Panc1 (cell line): ENCODE results near the gene NUDT2. TPM values are rescaled to one million over a fixed set of nuclear protein-coding genes. Genes with fewer than 3 reads are reported as not detected.

ENCODE experiments used
- ATAC-seq: fragments of 200-7000 bp; cut with Tn5 transposase; 2 replicates; pipeline ENCODE4 v1.9.1; 2020; ENCODE audit warnings: mild to moderate bottlenecking, moderate library complexity
- BruUV-seq: library from RNA; stranded (reverse); fragments of 400-500 nt; replicated peaks from 2 replicates; lab custom pipeline; 2021; lab: Mats Ljungman, UMichigan
- CTCF ChIA-PET: fragments of 300-600 bp; sonication (Branson Sonifier 250); formaldehyde crosslinking; loops from one replicate; lab custom pipeline; 2022; ENCODE audit warnings: antibody characterized with exemption; lab: Charles Lee
- POLR2A ChIA-PET: fragments of 300-600 bp; sonication (Branson Sonifier 250); formaldehyde crosslinking; loops from one replicate; lab custom pipeline; 2022; ENCODE audit warnings: antibody characterized with exemption; lab: Charles Lee
- DNase-seq: peaks from one replicate; pipeline ENCODE4 v3.0.0-alpha.2; 2010; ENCODE audit warnings: low read depth, low spot score
- H3K27ac ChIP-seq: 2 replicates; pipeline ENCODE4 v1.5.1; 2011; ENCODE audit warnings: mild to moderate bottlenecking, low read length, inconsistent platforms
- H3K27me3 ChIP-seq: fragments of 200-500 bp; sonication (Bioruptor generic); 2 replicates; pipeline ENCODE4 v1.6.0; 2014; ENCODE audit warnings: low read length, inconsistent platforms; ENCODE audit not compliant: control insufficient read depth, insufficient read depth
- H3K36me3 ChIP-seq: fragments of 200-500 bp; sonication (Bioruptor generic); 2 replicates; pipeline ENCODE4 v1.5.1; 2014; ENCODE audit warnings: inconsistent platforms, mild to moderate bottlenecking, low read length, moderate library complexity; ENCODE audit not compliant: control insufficient read depth, insufficient read depth
- H3K4me1 ChIP-seq: 2 replicates; pipeline ENCODE4 v1.5.1; 2011; ENCODE audit warnings: inconsistent platforms, mild to moderate bottlenecking, low read length, moderate library complexity; ENCODE audit not compliant: control insufficient read depth, insufficient read depth
- H3K4me3 ChIP-seq, 2 experiments: 2 replicates each; pipeline ENCODE4 v1.5.1; 2011 to 2012; ENCODE audit warnings: low read depth in 2 of 2, low read length in 2 of 2, mild to moderate bottlenecking in 2 of 2, inconsistent platforms in 1 of 2, moderate library complexity in 1 of 2
- H3K9me3 ChIP-seq: fragments of 200-500 bp; sonication (Bioruptor generic); 2 replicates; pipeline ENCODE4 v1.5.1; 2014; ENCODE audit warnings: low read depth, mild to moderate bottlenecking, inconsistent platforms, low read length, moderate library complexity; ENCODE audit not compliant: control insufficient read depth, insufficient read depth
- CTCF ChIP-seq: fragments of 450-650 bp; IDR thresholded peaks from 2 replicates; pipeline ENCODE4 v1.5.1; 2017; ENCODE audit warnings: mild to moderate bottlenecking
- POLR2AphosphoS5 ChIP-seq: IDR thresholded peaks from 2 replicates; pipeline ENCODE4 v1.6.1; 2012; ENCODE audit warnings: mild to moderate bottlenecking, low read depth, low read length, moderate library complexity
- SIN3A ChIP-seq: IDR thresholded peaks from 2 replicates; pipeline ENCODE4 v1.6.1; 2012; ENCODE audit warnings: low read depth, mild to moderate bottlenecking, low read length, moderate library complexity, borderline replicate concordance; ENCODE audit not compliant: insufficient read depth
- TCF7L2 ChIP-seq: IDR thresholded peaks from 2 replicates; pipeline ENCODE4 v1.6.1; 2011; ENCODE audit warnings: mild to moderate bottlenecking, low read depth, low read length, inconsistent platforms
- in situ Hi-C: cut with HindIII; loops from 2 replicates; pipeline ENCODE4 v1.10.0; 2016; ENCODE audit warnings: low sequenced_read_pairs, low pct_unique_long_range_greater_than_20kb
- intact Hi-C: fragments of 100-400 bp; cut with micrococcal nuclease; formaldehyde crosslinking; loops from one replicate; pipeline ENCODE4 v1.10.0; 2022; ENCODE audit not compliant: unreplicated experiment
- total RNA-seq: library from RNA; stranded (reverse); gene quantifications from one replicate; pipeline ENCODE4 v1.2.1, GENCODE V29; 2021; ENCODE audit not compliant: unreplicated experiment
- TF ChIP-seq, protein P1 (sequence below), 2 experiments: IDR thresholded peaks; 2 replicates each; pipeline ENCODE4 v1.6.1; 2011 to 2012; ENCODE audit warnings: low read depth in 2 of 2, control low read depth in 1 of 2, low read length in 1 of 2, mild to moderate bottlenecking in 1 of 2, moderate library complexity in 1 of 2; ENCODE audit not compliant: insufficient read depth in 1 of 2

The NUDT2 gene
- total RNA-seq, 1 experiment from 2014 or later, result 36.2 TPM

GRCh38 chr9:34317436-34317835 is 11.9 kb upstream of the NUDT2 start:
- H3K4me1 ChIP-seq, result no peaks in the 10 kb centered on the region
- POLR2A ChIA-PET, result interaction anchor here (0.6 kb wide), 1 partner anchor 477 kb away, joined by 5 read pairs; no protein-coding TSS in a partner anchor
- H3K9me3 ChIP-seq, result no peaks in the 10 kb centered on the region
- ATAC-seq, result no peak
- no peaks in the 10 kb centered on the region for H3K27me3 ChIP-seq
- no peak overlapping the region for H3K27ac ChIP-seq
- in situ Hi-C loops (no loop called here), intact Hi-C loops (no loop called here)
- no peaks in the 10 kb centered on the region for H3K36me3 ChIP-seq
- no TSS peak for BruUV-seq
- TF ChIP-seq, protein P1, sequence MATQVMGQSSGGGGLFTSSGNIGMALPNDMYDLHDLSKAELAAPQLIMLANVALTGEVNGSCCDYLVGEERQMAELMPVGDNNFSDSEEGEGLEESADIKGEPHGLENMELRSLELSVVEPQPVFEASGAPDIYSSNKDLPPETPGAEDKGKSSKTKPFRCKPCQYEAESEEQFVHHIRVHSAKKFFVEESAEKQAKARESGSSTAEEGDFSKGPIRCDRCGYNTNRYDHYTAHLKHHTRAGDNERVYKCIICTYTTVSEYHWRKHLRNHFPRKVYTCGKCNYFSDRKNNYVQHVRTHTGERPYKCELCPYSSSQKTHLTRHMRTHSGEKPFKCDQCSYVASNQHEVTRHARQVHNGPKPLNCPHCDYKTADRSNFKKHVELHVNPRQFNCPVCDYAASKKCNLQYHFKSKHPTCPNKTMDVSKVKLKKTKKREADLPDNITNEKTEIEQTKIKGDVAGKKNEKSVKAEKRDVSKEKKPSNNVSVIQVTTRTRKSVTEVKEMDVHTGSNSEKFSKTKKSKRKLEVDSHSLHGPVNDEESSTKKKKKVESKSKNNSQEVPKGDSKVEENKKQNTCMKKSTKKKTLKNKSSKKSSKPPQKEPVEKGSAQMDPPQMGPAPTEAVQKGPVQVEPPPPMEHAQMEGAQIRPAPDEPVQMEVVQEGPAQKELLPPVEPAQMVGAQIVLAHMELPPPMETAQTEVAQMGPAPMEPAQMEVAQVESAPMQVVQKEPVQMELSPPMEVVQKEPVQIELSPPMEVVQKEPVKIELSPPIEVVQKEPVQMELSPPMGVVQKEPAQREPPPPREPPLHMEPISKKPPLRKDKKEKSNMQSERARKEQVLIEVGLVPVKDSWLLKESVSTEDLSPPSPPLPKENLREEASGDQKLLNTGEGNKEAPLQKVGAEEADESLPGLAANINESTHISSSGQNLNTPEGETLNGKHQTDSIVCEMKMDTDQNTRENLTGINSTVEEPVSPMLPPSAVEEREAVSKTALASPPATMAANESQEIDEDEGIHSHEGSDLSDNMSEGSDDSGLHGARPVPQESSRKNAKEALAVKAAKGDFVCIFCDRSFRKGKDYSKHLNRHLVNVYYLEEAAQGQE (IDR thresholded peaks at IDR 0.05; ENCODE audit: insufficient read depth in 1 of 2, low read depth in 2 of 2, low read length in 1 of 2), result no peak
- TF ChIP-seq TCF7L2 (no peak), CTCF (no peak), SIN3A (no peak), POLR2AphosphoS5 (no peak)
- CTCF ChIA-PET, result interaction anchor here (0.9 kb wide), 1 partner anchor 63 kb away, joined by 3 read pairs; no protein-coding TSS in a partner anchor
- H3K4me3 ChIP-seq, result no peak overlapping the region
- DNase-seq, result no peak

GRCh38 chr9:34318163-34318790 is 11.1 kb upstream of the NUDT2 start:
- in situ Hi-C loops, result no loop called here
- no TSS peak for BruUV-seq

More at GRCh38 chr9:34318163-34318790, 11.1 kb upstream of the NUDT2 start:
- CTCF ChIA-PET, result interaction anchor here (0.9 kb wide), 1 partner anchor 64 kb away, joined by 3 read pairs; no protein-coding TSS in a partner anchor
- H3K9me3 ChIP-seq, result no peaks in the 10 kb centered on the region
- H3K27me3 ChIP-seq, result no peaks in the 10 kb centered on the region
- ATAC-seq (0 out of 2 replicates have a peak, but pooled peaks have one; percentile 12), DNase-seq (no peak)
- H3K27ac ChIP-seq, result no peak overlapping the region
- no peaks in the 10 kb centered on the region for H3K36me3 ChIP-seq
- no peak overlapping the region for H3K4me3 ChIP-seq
- intact Hi-C loops, result no loop called here
- TF ChIP-seq, protein P1 (IDR thresholded peaks at IDR 0.05; ENCODE audit: insufficient read depth in 1 of 2, low read depth in 2 of 2, low read length in 1 of 2), result no peak
- TF ChIP-seq TCF7L2 (no peak), POLR2AphosphoS5 (no peak), CTCF (no peak)
- no peaks in the 10 kb centered on the region for H3K4me1 ChIP-seq
- POLR2A ChIA-PET, result no interaction called here
